GM19193 (cell line): Measurements from ENCODE around the gene TMEM121B.

Experiments
- POLR2A ChIP-seq: IDR thresholded peaks from 4 replicates; pipeline ENCODE4 v1.6.1; 2011; ENCODE audit not compliant: insufficient read depth, insufficient read length; ENCODE audit errors: extremely low read depth

TMEM121B gene

DNA sequence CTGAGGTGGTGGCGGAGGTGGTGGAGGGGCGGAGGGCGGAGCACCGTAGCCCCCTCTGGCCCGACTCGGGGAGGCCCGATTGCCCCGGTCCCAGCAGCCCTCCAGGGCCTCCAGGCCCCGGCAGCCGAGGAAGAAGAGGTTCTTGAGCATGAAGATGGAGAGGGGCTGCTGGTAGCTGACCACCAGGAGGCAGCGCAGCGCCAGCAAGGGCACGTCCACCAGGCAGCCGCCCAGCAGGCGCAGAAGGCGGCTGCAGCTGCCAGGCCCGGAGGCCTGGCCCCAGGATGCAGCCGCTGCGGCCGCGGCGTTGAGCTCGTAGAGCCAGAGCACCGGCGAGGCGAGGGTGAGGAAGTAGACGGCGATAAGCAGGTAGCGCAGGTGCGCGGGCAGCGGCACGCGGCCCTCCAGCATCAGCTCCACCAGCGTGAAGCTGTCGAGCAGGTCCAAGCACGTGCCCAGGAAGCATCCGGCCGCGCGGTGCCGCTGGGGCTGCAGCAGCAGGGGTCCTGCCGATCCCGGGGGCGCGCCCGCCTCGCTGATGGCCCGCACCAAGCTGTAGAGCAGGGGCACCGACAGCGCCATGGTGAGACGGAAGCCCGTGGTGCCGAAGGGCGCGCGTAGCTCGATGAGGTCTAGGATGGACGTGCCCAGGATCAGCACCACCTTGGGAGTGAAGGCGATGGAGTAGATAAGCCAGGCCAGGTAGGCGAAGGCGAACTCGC is 1.5 kb downstream of the TMEM121B start:
- no peak for TF ChIP-seq POLR2A

DNA sequence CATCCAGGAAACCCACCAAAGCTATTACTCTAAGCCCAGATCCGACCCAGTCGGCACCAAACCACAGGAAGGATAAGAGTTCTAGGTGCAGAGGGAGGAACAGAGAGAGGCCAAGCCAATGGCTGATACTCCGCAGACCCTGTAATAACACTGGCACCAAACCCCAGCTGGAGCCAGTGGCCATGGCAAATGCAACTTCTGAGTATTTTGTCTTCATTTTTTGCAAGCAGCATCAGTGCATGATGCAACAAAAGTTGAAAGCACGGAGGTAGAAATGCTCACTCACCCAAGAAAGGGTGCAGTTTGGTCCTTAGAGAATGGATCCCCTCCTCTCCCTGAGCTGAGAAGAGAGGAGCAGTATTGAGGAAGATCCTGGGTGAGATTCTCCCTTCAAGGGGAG is 2.8 kb downstream of the TMEM121B start:
- TF ChIP-seq POLR2A, result no peak

DNA sequence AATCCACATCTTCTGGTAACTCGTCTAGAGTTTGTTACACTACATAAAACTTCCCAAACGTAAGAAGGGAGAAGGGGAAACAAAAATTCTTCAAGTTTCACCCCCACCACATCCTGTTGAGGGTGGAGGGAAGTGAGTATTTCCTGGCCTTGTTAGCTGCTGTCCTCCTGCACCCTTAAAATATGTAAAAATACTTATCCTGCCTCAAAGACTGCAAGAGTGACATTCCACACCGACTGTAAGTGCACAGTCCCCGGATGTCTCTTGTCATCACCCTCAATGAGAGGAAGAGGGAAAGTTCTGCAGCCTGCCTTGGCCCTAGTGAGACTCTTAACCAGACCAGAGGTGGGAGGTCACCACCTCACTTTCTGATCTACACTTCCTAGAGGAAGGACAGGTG is 3.3 kb downstream of the TMEM121B start:
- no peak for TF ChIP-seq POLR2A

DNA sequence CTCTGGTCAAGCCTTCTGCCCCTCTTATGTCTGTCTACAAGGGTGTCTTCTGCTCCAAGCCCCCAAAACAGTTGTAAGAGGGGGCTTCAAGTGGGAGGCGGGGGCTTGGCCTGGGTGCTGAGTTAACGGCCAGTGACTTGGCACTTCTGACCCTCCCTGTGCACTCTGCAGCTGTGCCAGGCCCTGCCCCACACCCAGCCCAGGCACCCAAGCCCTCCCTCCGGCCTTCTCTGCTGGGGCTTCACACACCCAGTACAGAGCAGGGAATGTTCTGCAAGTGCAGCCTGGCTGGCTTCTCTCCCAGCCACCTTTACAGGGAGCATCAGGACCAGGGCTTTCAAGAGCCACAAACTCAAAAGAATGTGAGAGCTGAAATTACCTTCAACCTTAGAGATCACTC is 3.8 kb downstream of the TMEM121B start:
- TF ChIP-seq POLR2A, result no peak

DNA sequence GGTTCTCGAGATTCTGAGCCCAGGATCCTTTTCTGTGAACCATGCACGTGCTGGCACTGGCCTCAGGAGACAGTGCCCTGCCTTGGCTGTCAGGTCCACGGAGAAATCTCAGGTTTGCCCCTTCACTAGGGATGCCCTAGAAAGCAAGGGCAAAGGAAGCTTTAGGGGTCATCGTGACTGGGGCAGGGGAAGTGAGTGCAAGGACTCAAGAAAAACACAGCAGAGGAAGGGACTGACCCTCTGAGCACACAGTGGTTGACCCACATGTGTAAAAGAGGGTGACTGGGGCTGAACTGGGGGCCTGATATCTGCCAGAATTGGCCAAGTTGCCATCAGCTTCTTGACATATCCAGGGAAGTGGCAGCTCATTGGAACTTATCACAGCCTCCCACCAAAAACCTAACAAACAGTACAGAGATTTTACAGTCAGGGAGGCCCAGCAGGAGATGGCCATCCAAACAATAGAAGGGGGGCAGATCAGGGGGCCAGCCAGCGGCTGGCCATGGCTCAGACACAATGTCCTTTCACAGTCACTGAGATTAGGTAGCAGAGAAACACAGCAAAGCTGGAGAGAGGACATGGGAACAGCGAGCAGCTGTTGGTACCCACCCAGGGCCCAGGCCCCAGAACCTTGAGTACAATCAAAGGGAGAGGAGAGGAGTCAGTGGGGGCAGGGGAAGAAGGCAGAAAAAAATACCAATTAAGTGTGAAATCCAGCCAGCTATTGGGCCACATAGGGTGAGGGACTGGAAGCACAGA is 4.4 kb downstream of the TMEM121B start:
- TF ChIP-seq POLR2A, result no peak

DNA sequence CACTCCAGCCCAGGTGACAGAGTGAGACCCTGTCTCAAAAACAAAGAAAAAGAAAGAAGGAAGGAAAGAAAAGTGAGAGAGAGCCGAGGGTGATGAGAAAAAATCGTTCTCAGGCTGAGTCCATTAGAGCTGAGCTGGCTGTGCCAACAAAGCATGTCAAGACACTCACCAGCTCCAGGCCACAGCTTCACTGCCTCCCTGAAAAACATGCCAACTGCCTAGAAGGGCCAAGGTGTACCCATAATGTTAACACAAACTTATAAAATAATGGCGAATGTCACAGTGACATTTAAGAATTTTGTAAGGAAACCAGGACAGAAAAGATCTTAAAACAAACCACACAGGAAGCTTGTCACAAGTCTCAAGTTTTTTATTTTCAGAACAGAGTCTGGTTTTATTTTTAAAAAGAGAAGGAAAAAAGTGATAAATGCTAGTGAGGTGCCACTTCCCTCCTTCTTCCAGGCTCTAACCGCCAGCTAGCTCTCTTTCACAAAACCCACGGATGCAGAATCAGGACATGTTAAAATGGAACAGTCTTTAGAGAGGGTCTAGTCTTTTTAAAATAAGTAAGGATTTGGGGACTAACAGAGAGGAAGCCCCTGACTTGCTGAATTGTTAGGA is 5.1 kb downstream of the TMEM121B start:
- TF ChIP-seq POLR2A, result no peak

DNA sequence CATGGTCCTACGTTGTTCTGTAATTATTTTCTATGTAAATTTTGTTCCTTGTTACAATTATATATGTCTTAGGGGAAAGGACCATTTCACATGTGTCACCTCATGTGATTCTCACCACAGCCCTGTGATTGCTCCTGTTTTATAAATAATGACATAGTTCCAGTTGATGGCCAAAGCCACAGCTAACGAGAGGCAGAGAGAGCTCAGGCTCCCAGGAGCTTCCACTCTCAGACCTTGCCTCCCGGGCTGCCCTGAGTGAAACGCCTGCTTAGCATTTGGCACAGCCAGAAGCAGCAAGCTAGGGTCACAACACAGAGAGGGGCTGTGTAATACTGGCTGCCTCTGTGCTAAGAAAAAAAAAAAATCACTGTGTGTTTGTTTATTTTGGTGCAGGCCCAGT is 5.9 kb downstream of the TMEM121B start:
- TF ChIP-seq POLR2A, result no peak

DNA sequence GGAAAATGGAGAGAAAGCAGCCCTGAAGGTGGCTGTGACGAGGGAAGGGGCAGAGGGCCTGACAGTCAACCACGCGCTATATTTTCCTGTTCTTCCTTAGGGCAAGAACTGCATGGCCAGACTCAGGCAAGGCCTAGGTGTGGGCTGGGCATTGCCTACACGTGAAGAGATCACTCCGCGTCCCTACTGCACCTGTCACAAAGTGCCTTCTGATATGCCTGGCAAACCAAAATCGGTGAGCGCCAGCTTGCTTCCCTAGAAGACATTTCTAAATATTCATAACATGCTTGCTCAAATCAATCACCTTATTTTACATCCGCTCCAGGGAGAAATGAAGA is 6.3 kb downstream of the TMEM121B start:
- no peak for TF ChIP-seq POLR2A

DNA sequence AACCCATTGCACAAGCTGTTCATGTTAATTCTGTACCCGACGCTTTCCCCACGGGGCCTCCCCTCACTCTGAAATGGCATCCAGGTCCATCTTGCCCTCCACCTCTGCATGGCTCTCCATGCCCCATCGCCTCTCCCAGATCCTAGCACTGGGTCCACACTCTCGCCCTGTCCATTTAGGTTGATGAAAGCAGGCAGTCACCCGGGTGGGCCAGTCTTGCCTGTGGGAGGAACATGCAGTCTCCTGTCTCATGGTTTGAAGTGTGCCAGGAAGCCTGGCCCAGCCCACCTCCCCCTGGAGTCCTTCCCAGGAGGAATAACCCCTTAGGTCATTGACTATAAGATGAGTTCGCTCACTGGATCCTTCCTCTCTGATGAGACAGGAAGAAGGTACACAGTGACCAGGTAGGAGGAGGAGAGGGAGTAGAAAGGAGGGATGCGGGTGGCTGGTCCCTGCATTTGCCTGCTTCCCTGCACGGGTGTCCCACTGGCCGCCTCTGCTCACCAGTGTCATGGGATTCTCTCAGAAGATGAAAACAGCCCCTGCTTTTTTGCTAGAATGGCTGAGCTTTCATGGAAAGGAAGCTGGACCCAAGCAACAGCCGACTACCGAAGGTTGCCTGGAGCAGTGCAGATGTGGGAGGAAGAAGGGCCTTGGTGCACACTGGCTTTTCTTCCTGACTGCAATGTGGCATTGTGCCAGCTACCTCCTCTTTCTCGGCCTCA is 6.8 kb downstream of the TMEM121B start:
- no peak for TF ChIP-seq POLR2A

DNA sequence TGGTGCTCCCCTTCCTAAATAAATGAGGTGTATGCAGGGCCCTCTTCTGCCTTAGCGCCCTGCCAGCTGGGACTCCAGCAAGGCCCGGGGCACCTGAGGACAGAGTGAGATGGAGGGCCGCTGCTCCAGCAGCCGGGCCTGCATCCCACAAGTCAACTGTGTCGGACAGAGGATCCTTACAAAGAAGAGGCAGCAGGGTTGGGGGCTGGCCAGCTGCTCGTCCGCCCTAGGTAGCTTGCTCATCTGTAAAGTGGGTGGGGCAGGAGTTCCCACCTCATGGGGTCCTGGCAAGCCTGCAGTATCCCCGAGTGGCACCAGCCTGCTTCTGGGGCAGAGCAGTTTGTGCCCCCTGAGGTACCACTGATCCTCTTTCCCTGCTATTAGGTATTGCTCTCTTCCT is 7.6 kb downstream of the TMEM121B start:
- no peak for TF ChIP-seq POLR2A

DNA sequence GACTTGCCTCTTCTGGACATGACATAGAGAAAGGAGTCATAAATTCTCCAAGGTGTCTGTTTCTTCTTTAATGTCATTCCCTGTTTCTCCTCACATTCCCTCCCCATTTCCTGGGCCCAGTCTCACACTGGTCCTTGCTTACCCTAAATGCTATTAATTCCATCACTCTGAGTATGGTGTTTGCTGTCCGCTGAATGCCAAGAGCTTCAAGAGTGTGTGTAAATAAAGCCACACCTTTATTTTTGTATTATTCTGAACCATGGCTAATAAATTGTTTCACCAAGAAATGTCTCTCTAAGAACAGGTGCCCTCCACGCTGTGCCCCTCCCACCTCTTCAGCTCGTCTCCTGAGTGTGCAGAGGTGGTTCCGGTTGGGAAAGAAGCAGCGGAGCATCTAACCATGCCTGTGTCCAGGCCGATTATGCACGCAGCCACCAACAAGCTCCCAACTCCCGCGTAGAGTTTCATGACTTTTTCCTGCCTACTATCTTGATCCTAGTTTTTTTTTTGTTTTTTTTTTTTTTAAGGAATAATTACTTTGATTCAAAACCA is 8.6 kb downstream of the TMEM121B start:
- TF ChIP-seq POLR2A, result no peak

DNA sequence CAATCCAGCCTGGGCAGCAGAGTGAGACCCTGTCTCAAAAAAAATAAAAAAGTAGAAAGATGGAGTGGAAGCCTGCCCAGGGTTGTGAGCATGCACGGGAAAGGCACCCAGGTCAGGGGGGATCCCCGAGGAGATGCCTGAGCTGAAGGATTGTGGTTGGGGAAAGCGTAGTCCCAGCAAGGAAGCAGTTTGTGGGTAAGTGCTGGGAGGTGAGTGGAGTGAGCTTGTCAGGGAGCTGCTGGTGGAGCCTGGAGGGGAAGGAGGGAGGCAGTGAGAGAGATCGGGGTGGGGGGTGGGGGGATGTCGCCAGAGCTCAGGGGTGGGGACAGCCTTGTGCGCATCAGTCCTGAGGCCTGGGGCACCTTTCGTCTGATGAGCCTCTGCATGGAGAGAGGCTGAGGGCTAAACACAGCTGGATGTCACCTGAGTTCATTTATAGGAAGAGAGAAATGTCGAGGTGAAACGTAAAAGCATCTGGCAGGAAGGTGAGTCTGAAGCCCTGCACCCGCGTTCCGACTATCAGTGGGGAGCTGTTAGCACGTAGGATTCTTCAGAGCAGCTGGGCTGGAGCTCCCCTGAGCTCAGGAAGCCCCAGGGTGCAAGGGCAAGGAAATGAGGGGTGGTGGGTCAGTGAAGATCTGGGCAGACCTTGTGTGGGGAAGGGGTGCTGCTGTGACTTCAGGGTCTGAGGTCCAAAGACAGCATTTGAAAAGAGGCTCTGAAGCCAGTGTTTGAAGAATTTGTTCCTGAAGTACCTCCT is 10.2 kb downstream of the TMEM121B start:
- TF ChIP-seq POLR2A, result no peak

DNA sequence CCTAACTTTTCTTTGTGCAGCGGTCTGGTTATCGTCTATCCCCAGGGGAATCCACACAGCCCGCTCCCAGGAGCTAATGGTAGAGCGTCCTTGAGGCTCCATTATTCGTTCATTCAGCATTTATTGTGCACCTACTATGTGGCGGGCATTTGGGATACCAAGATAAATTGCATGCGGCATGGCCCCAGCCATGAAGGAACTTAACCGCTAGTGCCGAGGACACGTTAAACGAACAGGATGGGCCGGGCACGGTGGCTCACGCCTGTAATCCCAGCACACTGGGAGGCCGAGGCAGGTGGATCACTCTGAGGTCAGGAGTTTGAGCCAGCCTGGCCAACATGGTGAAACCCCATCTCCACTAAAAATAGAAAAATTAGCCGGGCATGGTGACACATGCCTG is 11.2 kb downstream of the TMEM121B start:
- TF ChIP-seq POLR2A, result no peak

DNA sequence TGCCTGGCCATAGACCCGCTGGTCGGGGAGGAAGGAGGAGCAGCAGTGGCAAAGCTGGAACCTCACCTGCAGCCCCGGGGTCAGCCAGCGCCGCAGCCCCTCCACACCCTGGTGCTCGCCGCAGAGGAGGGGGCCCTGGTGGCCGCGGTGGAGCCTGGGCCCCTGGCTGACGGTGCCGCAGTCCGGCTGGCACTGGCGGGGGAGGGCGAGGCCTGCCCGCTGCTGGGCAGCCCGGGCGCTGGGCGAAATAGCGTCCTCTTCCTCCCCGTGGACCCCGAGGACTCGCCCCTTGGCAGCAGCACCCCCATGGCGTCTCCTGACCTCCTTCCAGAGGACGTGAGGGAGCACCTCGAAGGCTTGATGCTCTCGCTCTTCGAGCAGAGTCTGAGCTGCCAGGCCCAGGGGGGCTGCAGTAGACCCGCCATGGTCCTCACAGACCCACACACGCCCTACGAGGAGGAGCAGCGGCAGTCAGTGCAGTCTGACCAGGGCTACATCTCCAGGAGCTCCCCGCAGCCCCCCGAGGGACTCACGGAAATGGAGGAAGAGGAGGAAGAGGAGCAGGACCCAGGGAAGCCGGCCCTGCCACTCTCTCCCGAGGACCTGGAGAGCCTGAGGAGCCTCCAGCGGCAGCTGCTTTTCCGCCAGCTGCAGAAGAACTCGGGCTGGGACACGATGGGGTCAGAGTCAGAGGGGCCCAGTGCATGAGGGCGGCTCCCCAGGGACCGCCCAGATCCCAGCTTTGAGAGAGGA is 11.9 kb downstream of the TMEM121B start:
- no peak for TF ChIP-seq POLR2A
